HepG2 (cell line): ENCODE results near the gene INHBC. TPM values are rescaled to one million over a fixed set of nuclear protein-coding genes. Genes with fewer than 3 reads are reported as not detected.

Experiments used
- ATF6 ChIP-seq: sonication (generic); formaldehyde crosslinking; conservative IDR thresholded peaks from 2 replicates; pipeline ENCODE4 v1.4.0; 2020; ENCODE audit warnings: missing genetic modification reagents
- GABPA ChIP-seq, 2 experiments: IDR thresholded peaks; 2 replicates each; pipeline ENCODE4 v1.6.1; 2011 to 2016; ENCODE audit warnings: low read depth in 2 of 2, low read length in 1 of 2, missing biosample characterization in 1 of 2, missing genetic modification characterization in 1 of 2
- HNF4A ChIP-seq: sonication (generic); formaldehyde crosslinking; IDR thresholded peaks from 2 replicates; pipeline ENCODE4 v1.4.0; 2020; ENCODE audit warnings: missing genetic modification reagents
- KAT8 ChIP-seq: IDR thresholded peaks from 2 replicates; pipeline ENCODE4 v1.6.1; 2016; ENCODE audit warnings: missing genetic modification reagents, missing compliant biosample characterization
- KDM6A ChIP-seq: IDR thresholded peaks from 2 replicates; pipeline ENCODE4 v1.6.1; 2016; ENCODE audit warnings: low read depth
- LCORL ChIP-seq, 2 experiments: fragments of 450-650 bp in 1 of 2; sonication (generic) in 1 of 2; formaldehyde crosslinking in 1 of 2; IDR thresholded peaks; 2 replicates each; pipeline versions ENCODE4 v1.5.0 to v1.6.1; 2017 to 2020; ENCODE audit warnings: antibody characterized with exemption in 1 of 2, missing genetic modification reagents in 1 of 2
- MBNL3 ChIP-seq: fragments of 250-450 bp; sonication (Bioruptor Pico); conservative IDR thresholded peaks from 2 replicates; pipeline ENCODE4 v1.8.0; 2022; ENCODE audit warnings: mild to moderate bottlenecking, inconsistent platforms
- MYPOP ChIP-seq: sonication (generic); formaldehyde crosslinking; IDR thresholded peaks from 2 replicates; pipeline ENCODE4 v1.8.1; 2023; ENCODE audit warnings: mild to moderate bottlenecking, moderate library complexity, missing genetic modification reagents
- PHF8 ChIP-seq: sonication (generic); formaldehyde crosslinking; IDR thresholded peaks from 2 replicates; pipeline ENCODE4 v1.5.0; 2020; ENCODE audit warnings: missing genetic modification reagents
- RNF219 ChIP-seq: sonication (generic); formaldehyde crosslinking; IDR thresholded peaks from 2 replicates; pipeline ENCODE4 v1.5.0; 2020; ENCODE audit warnings: mild to moderate bottlenecking, missing genetic modification reagents
- SMC3 ChIP-seq: IDR thresholded peaks from 2 replicates; pipeline ENCODE4 v1.6.1; 2011; ENCODE audit warnings: low read length, improper control_type of control experiment
- TEF ChIP-seq: sonication (generic); formaldehyde crosslinking; IDR thresholded peaks from 2 replicates; pipeline ENCODE4 v1.5.0; 2020; ENCODE audit warnings: missing genetic modification reagents
- ZBTB39 ChIP-seq: sonication (generic); formaldehyde crosslinking; IDR thresholded peaks from 2 replicates; pipeline ENCODE4 v1.5.0; 2020; ENCODE audit warnings: missing genetic modification reagents
- ZNF17 ChIP-seq: sonication (generic); formaldehyde crosslinking; IDR thresholded peaks from 2 replicates; pipeline ENCODE4 v1.5.0; 2020; ENCODE audit warnings: mild to moderate bottlenecking, missing genetic modification reagents
- ZNF343 ChIP-seq: sonication (generic); formaldehyde crosslinking; IDR thresholded peaks from 2 replicates; pipeline ENCODE4 v1.4.0; 2020; ENCODE audit warnings: mild to moderate bottlenecking, missing genetic modification reagents
- ZNF512 ChIP-seq: sonication (generic); formaldehyde crosslinking; IDR thresholded peaks from 2 replicates; pipeline ENCODE4 v1.4.0; 2020; ENCODE audit warnings: mild to moderate bottlenecking, missing genetic modification reagents
- ZNF576 ChIP-seq: sonication (generic); formaldehyde crosslinking; IDR thresholded peaks from 2 replicates; pipeline ENCODE4 v1.4.0; 2020; ENCODE audit warnings: mild to moderate bottlenecking, missing genetic modification reagents
- ZNF720 ChIP-seq: sonication (generic); formaldehyde crosslinking; IDR thresholded peaks from 2 replicates; pipeline ENCODE4 v1.4.0; 2020; ENCODE audit warnings: missing genetic modification reagents
- ZNF879 ChIP-seq: sonication (generic); formaldehyde crosslinking; IDR thresholded peaks from 2 replicates; pipeline ENCODE4 v1.8.1; 2023; ENCODE audit warnings: missing genetic modification reagents
- polyA plus RNA-seq, 8 experiments: library from polyadenylated mRNA; depleted of rRNA in 3 of 8; stranded (reverse) in 7 of 8; unstranded in 1 of 8; fragments of >200 nt; fragmentation: Illumina TruSeq in 4 of 8; extraction: Trizol in 4 of 8; gene quantifications; 2 replicates each; pipeline versions ENCODE4 v1.2.1 to v1.2.3, GENCODE V29; 2011 to 2016; ENCODE audit warnings: low read depth in 4 of 8, missing spikeins in 1 of 8, mixed read lengths in 1 of 8; ENCODE audit not compliant: insufficient read depth in 1 of 8
- total RNA-seq, 5 experiments: library from RNA; depleted of rRNA; stranded (reverse); fragments of >200 nt; fragmentation: Illumina TruSeq; extraction: Trizol; gene quantifications; 2 replicates each; pipeline ENCODE4 v1.2.3, GENCODE V29; 2016; ENCODE audit warnings: low read depth in 1 of 5

INHBC gene
- total and polyA plus RNA-seq, 2 of the 13 experiments (the other 11 are each of a cell fraction or from before 2014, with no cell fraction given) = 1.8 to 13.8 TPM

GRCh38 chr12:57459055-57459749 is 24.6 kb downstream of the INHBC start (continued):
- TF ChIP-seq ZNF512 (CRISPR knock-in tag) (no peak), SMC3 (peak; percentile 34; the same call in 1 of the 2 replicates), RNF219 (CRISPR knock-in tag) (no peak), KAT8 (CRISPR knock-in tag) (no peak), MBNL3 (CRISPR knock-in tag) (no peak), ZNF879 (CRISPR knock-in tag) (no peak), GABPA (IDR thresholded peaks at IDR 0.05; ENCODE audit: low read depth, low read length) (no peak), GABPA (CRISPR knock-in tag; IDR thresholded peaks at IDR 0.05; ENCODE audit: low read depth) (no peak), ZNF17 (CRISPR knock-in tag) (no peak), ZNF343 (CRISPR knock-in tag) (peak; percentile 44; the same call in 1 of the 2 replicates), ZBTB39 (no peak), LCORL (IDR thresholded peaks at IDR 0.05) (no peak), LCORL (CRISPR knock-in tag; IDR thresholded peaks at IDR 0.05) (peak; percentile 65; the same call in 1 of the 2 replicates), ATF6 (CRISPR knock-in tag) (no peak), HNF4A (CRISPR knock-in tag) (no peak), KDM6A (CRISPR knock-in tag) (no peak), PHF8 (CRISPR knock-in tag) (0 out of 2 replicates have a peak, but pooled peaks have one; percentile 5), ZNF720 (CRISPR knock-in tag) (no peak), ZNF576 (no peak), MYPOP (CRISPR knock-in tag) (no peak), TEF (CRISPR knock-in tag) (no peak)
